Activated CD8-positive, alpha-beta T cell treated with anti-CD3 and anti-CD28 coated beads, Interleukin-2, amount 10 ng/mL, durations not matched to agents 7 days and 5 days (primary cell): Measurements from ENCODE around the gene CBLL1. TPM values are rescaled to one million over a fixed set of nuclear protein-coding genes. Genes with fewer than 3 reads are reported as not detected.

ENCODE experiments used
- ATAC-seq: fragments of 150-1000 bp; cut with Tn5 transposase; one replicate; pipeline ENCODE4 v1.10.0; 2021; ENCODE audit warnings: moderate library complexity
- CTCF ChIA-PET: fragments of 350-600 bp; sonication (Branson Sonifier 250); formaldehyde crosslinking; loops from one replicate; lab custom pipeline; 2021; ENCODE audit warnings: antibody characterized with exemption; lab: Charles Lee
- POLR2A ChIA-PET: fragments of 350-600 bp; sonication (Branson Sonifier 250); formaldehyde crosslinking; loops from one replicate; lab custom pipeline; 2021; ENCODE audit warnings: antibody characterized with exemption; lab: Charles Lee
- DNase-seq: peaks from one replicate; pipeline ENCODE4 v3.0.0-alpha.2; 2020
- H3K27ac Mint-ChIP-seq: one replicate; pipeline ENCODE4 v1.8.0; 2021; ENCODE audit warnings: mild to moderate bottlenecking, mixed read lengths
- H3K27me3 Mint-ChIP-seq: one replicate; pipeline ENCODE4 v1.8.0; 2021; ENCODE audit warnings: low read depth, mixed read lengths
- H3K36me3 Mint-ChIP-seq: one replicate; pipeline ENCODE4 v1.8.0; 2021; ENCODE audit warnings: low read depth, mixed read lengths
- H3K4me1 Mint-ChIP-seq: one replicate; pipeline ENCODE4 v1.8.0; 2021; ENCODE audit warnings: low read depth, mixed read lengths
- H3K4me3 Mint-ChIP-seq: one replicate; pipeline ENCODE4 v1.8.0; 2021; ENCODE audit warnings: mild to moderate bottlenecking, mixed read lengths
- H3K9me3 Mint-ChIP-seq: one replicate; pipeline ENCODE4 v1.8.0; 2022; ENCODE audit warnings: mixed read lengths; ENCODE audit not compliant: insufficient read depth
- total RNA-seq, 2 experiments: library from RNA; stranded (reverse); gene quantifications; one replicate each; pipeline ENCODE4 v1.2.3, GENCODE V29; 2021

CBLL1 gene
- total RNA-seq, 2 experiments from 2014 or later, result 36.3 to 42.4 TPM

GRCh38 chr7:107785170-107785569, 41.2 kb downstream of the CBLL1 start:
- H3K4me1 Mint-ChIP-seq, result peaks cover 7% of the 10 kb centered on the region
- H3K27me3 Mint-ChIP-seq, result peaks cover 2% of the 10 kb centered on the region
- no peaks in the 10 kb centered on the region for H3K36me3 Mint-ChIP-seq
- POLR2A ChIA-PET, result no interaction called here
- no peaks in the 10 kb centered on the region for H3K9me3 Mint-ChIP-seq
- CTCF ChIA-PET, result interaction anchor here (0.8 to 1.6 kb wide), 2 partner anchors 10 to 90 kb away, joined by 3 to 5 read pairs; no protein-coding TSS in a partner anchor
- H3K4me3 Mint-ChIP-seq, result no peak overlapping the region
- no peak overlapping the region for H3K27ac Mint-ChIP-seq
- ATAC-seq (no peak), DNase-seq (no peak)

- Mint-ChIP-seq H3K27me3 (peaks cover 7% of the 10 kb centered on the region), H3K4me1 (peaks cover 7% of the 10 kb centered on the region), H3K36me3 (no peaks in the 10 kb centered on the region), H3K9me3 (no peaks in the 10 kb centered on the region), H3K27ac (no peak overlapping the region), H3K4me3 (no peak overlapping the region)
- ChIA-PET CTCF (no interaction called here), POLR2A (no interaction called here)
- ATAC-seq, result no peak
- DNase-seq, result no peak
Measured at GRCh38 chr7:107785926-107786325, 42.0 kb downstream of the CBLL1 start.

GRCh38 chr7:107788216-107788615, 44.3 kb downstream of the CBLL1 start:
- Mint-ChIP-seq H3K27me3 (peaks cover 11% of the 10 kb centered on the region), H3K4me3 (no peak overlapping the region), H3K4me1 (peaks cover 7% of the 10 kb centered on the region), H3K36me3 (no peaks in the 10 kb centered on the region), H3K9me3 (no peaks in the 10 kb centered on the region), H3K27ac (no peak overlapping the region)
- no peak for DNase-seq
- ChIA-PET CTCF (interaction anchor here (1.2 kb wide), 1 partner anchor 87 kb away, joined by 9 read pairs; no protein-coding TSS in a partner anchor), POLR2A (no interaction called here)
- no peak for ATAC-seq

GRCh38 chr7:107788662-107789061, 44.7 kb downstream of the CBLL1 start:
- ChIA-PET POLR2A (no interaction called here), CTCF (interaction anchor here (1.2 kb wide), 1 partner anchor 86 kb away, joined by 9 read pairs; no protein-coding TSS in a partner anchor)
- Mint-ChIP-seq H3K36me3 (no peaks in the 10 kb centered on the region), H3K9me3 (no peaks in the 10 kb centered on the region), H3K27me3 (peaks cover 13% of the 10 kb centered on the region), H3K4me3 (no peak overlapping the region), H3K27ac (no peak overlapping the region), H3K4me1 (peaks cover 7% of the 10 kb centered on the region)
- ATAC-seq (no peak), DNase-seq (no peak)

GRCh38 chr7:107789647-107790046, 45.7 kb downstream of the CBLL1 start:
- Mint-ChIP-seq H3K27ac (no peak overlapping the region), H3K4me3 (no peak overlapping the region), H3K36me3 (no peaks in the 10 kb centered on the region), H3K4me1 (peaks cover 7% of the 10 kb centered on the region), H3K9me3 (no peaks in the 10 kb centered on the region), H3K27me3 (peaks cover 22% of the 10 kb centered on the region)
- DNase-seq (no peak), ATAC-seq (no peak)
- POLR2A ChIA-PET, result no interaction called here
- CTCF ChIA-PET, result interaction anchor here (1.2 kb wide), 1 partner anchor 85 kb away, joined by 3 read pairs; no protein-coding TSS in a partner anchor

- ChIA-PET CTCF (no interaction called here), POLR2A (no interaction called here)
- H3K9me3 Mint-ChIP-seq, result no peaks in the 10 kb centered on the region
- ATAC-seq (no peak), DNase-seq (no peak)
- no peaks in the 10 kb centered on the region for H3K36me3 Mint-ChIP-seq
- no peak overlapping the region for H3K27ac Mint-ChIP-seq
- no peaks in the 10 kb centered on the region for H3K4me1 Mint-ChIP-seq
- no peak overlapping the region for H3K4me3 Mint-ChIP-seq
- peaks cover 31% of the 10 kb centered on the region for H3K27me3 Mint-ChIP-seq
Measured at GRCh38 chr7:107792364-107792763, 48.4 kb downstream of the CBLL1 start.

- no peak overlapping the region for H3K27ac Mint-ChIP-seq
- H3K4me1 Mint-ChIP-seq, result no peaks in the 10 kb centered on the region
- no peaks in the 10 kb centered on the region for H3K36me3 Mint-ChIP-seq
- ChIA-PET POLR2A (no interaction called here), CTCF (no interaction called here)
- peaks cover 18% of the 10 kb centered on the region for H3K27me3 Mint-ChIP-seq
- ATAC-seq (no peak), DNase-seq (no peak)
- no peak overlapping the region for H3K4me3 Mint-ChIP-seq
- H3K9me3 Mint-ChIP-seq, result no peaks in the 10 kb centered on the region
Measured at GRCh38 chr7:107799647-107800264, 55.8 kb downstream of the CBLL1 start.

GRCh38 chr7:107803009-107803610, 59.2 kb downstream of the CBLL1 start, which contains the start of gene SLC26A3:
TSS of gene SLC26A3 (minus strand) at chr7:107803223. CDS start at chr7:107794509, 8,714 bp downstream.
- H3K36me3 Mint-ChIP-seq, result no peaks in the 10 kb centered on the region
- no peak for ATAC-seq
- H3K4me1 Mint-ChIP-seq, result no peaks in the 10 kb centered on the region
- H3K27me3 Mint-ChIP-seq, result peaks cover 9% of the 10 kb centered on the region
- no peaks in the 10 kb centered on the region for H3K9me3 Mint-ChIP-seq
- H3K27ac Mint-ChIP-seq, result no peak within 1 kb of the TSS
- POLR2A ChIA-PET, result no interaction called here
- CTCF ChIA-PET, result no interaction called here
- no peak within 1 kb of the TSS for H3K4me3 Mint-ChIP-seq
- no peak for DNase-seq

GRCh38 chr7:107809179-107809578, 65.2 kb downstream of the CBLL1 start:
- Mint-ChIP-seq H3K4me3 (no peak overlapping the region), H3K27me3 (no peaks in the 10 kb centered on the region), H3K27ac (no peak overlapping the region), H3K9me3 (no peaks in the 10 kb centered on the region), H3K4me1 (no peaks in the 10 kb centered on the region), H3K36me3 (no peaks in the 10 kb centered on the region)
- POLR2A ChIA-PET, result no interaction called here
- CTCF ChIA-PET, result interaction anchor here (0.9 kb wide), 1 partner anchor 9 kb away, joined by 3 read pairs; no protein-coding TSS in a partner anchor
- ATAC-seq, result no peak
- no peak for DNase-seq

GRCh38 chr7:107810626-107811025, 66.7 kb downstream of the CBLL1 start:
- ATAC-seq, result no peak
- Mint-ChIP-seq H3K4me1 (peaks cover 2% of the 10 kb centered on the region), H3K9me3 (no peaks in the 10 kb centered on the region), H3K27ac (no peak overlapping the region), H3K27me3 (no peaks in the 10 kb centered on the region), H3K4me3 (no peak overlapping the region), H3K36me3 (no peaks in the 10 kb centered on the region)
- POLR2A ChIA-PET, result no interaction called here
- CTCF ChIA-PET, result no interaction called here
- DNase-seq, result no peak
